Natural killer cell (primary cell): ENCODE data around the gene ETNK1. TPM values are rescaled to one million over a fixed set of nuclear protein-coding genes. Genes with fewer than 3 reads are reported as not detected.

Experiments used
- ATAC-seq, 3 donors: fragments of 150-1000 bp in 2 of 3; fragments of 200-7000 bp in 1 of 3; cut with Tn5 transposase; 1 replicate in 1 of 3; 2 replicates in 2 of 3; pipeline ENCODE4 v1.10.0; 2021; ENCODE audit warnings: mild to moderate bottlenecking in 2 of 3, moderate library complexity in 2 of 3
- DNase-seq, 2 donors: peaks; one replicate each; pipeline versions ENCODE4 v3.0.0 to v3.0.0-alpha.2; 2013 to 2021; ENCODE audit warnings: mixed read lengths in 1 of 2
- H3K27ac ChIP-seq: one replicate; pipeline ENCODE4 v1.5.1; 2013; ENCODE audit warnings: mild to moderate bottlenecking, low read length
- H3K27me3 ChIP-seq: one replicate; pipeline ENCODE4 v1.6.1; 2013; ENCODE audit warnings: low read length; ENCODE audit not compliant: control insufficient read depth, insufficient read depth
- H3K36me3 ChIP-seq: one replicate; pipeline ENCODE4 v1.6.1; 2013; ENCODE audit warnings: low read length; ENCODE audit not compliant: control insufficient read depth, insufficient read depth
- H3K4me1 ChIP-seq: one replicate; pipeline ENCODE4 v1.6.1; 2013; ENCODE audit warnings: low read length; ENCODE audit not compliant: control insufficient read depth, insufficient read depth
- H3K4me3 ChIP-seq: one replicate; pipeline ENCODE4 v1.5.1; 2013; ENCODE audit warnings: low read length
- H3K9me3 ChIP-seq: one replicate; pipeline ENCODE4 v1.6.1; 2013; ENCODE audit warnings: low read length; ENCODE audit not compliant: control insufficient read depth, insufficient read depth
- H3K27ac Mint-ChIP-seq, 2 donors: one replicate each; pipeline ENCODE4 v1.8.0; 2022; ENCODE audit warnings: mild to moderate bottlenecking in 2 of 2, mixed read lengths in 2 of 2, moderate library complexity in 1 of 2
- H3K27me3 Mint-ChIP-seq, 2 donors: one replicate each; pipeline ENCODE4 v1.8.0; 2022; ENCODE audit warnings: low read depth in 2 of 2, mixed read lengths in 2 of 2
- H3K36me3 Mint-ChIP-seq: one replicate; pipeline ENCODE4 v1.8.0; 2022; ENCODE audit warnings: mixed read lengths
- H3K4me1 Mint-ChIP-seq, 2 donors: one replicate each; pipeline ENCODE4 v1.8.0; 2022; ENCODE audit warnings: mixed read lengths in 2 of 2
- H3K4me3 Mint-ChIP-seq: one replicate; pipeline ENCODE4 v1.8.0; 2022; ENCODE audit warnings: mild to moderate bottlenecking, moderate library complexity, mixed read lengths
- H3K9me3 Mint-ChIP-seq, 2 donors: one replicate each; pipeline ENCODE4 v1.8.0; 2022; ENCODE audit warnings: mixed read lengths in 2 of 2
- WGBS: methylation state at CpG from one replicate; pipeline ENCODE4 v1.1.7; 2013; ENCODE audit warnings: missing lambda C conversion rate; ENCODE audit not compliant: insufficient coverage; 5-methylcytosine and 5-hydroxymethylcytosine counted together
- intact Hi-C: fragments of 100-400 bp; cut with micrococcal nuclease; formaldehyde crosslinking; loops from one replicate; pipeline ENCODE4 v1.14.2; 2022
- total RNA-seq, 4 donors: library from RNA; stranded (reverse); fragments of 120-200 nt in 1 of 4; gene quantifications; one replicate each; pipeline versions ENCODE4 v1.2.3 to v1.2.4, GENCODE V29; 2013 to 2022
- TF ChIP-seq, protein P1 (sequence below): fragments of 200-600 bp; IDR thresholded peaks from one replicate; pipeline ENCODE4 v1.8.0; 2022; ENCODE audit warnings: antibody characterized with exemption

The ETNK1 gene
- total RNA-seq, 3 donors from 2014 or later (not counting 1 experiment from before 2014, with no cell fraction given), result 77.6 to 101 (median 85.2) TPM

DNA sequence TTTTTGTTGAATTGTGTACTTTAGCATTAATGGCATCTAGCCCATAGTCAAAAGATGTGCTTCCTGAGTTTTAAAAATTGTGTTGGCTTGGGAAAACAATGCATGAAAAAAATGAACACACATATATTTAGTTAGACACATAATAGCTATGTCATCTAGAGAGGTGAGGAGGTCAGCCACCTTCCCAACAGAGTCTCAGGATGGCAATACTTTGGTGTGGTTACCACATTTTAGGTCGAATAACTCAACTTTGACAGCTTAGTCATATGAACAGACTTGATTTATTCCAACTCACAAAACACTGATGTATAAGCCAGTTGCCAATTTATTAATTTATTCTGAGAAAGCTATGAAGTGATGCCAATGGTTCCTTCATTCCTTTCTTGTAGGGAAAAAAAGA lies 114.0 kb downstream of the ETNK1 start:
- no peak overlapping the region for H3K4me3 Mint-ChIP-seq
- TF ChIP-seq, protein P1, sequence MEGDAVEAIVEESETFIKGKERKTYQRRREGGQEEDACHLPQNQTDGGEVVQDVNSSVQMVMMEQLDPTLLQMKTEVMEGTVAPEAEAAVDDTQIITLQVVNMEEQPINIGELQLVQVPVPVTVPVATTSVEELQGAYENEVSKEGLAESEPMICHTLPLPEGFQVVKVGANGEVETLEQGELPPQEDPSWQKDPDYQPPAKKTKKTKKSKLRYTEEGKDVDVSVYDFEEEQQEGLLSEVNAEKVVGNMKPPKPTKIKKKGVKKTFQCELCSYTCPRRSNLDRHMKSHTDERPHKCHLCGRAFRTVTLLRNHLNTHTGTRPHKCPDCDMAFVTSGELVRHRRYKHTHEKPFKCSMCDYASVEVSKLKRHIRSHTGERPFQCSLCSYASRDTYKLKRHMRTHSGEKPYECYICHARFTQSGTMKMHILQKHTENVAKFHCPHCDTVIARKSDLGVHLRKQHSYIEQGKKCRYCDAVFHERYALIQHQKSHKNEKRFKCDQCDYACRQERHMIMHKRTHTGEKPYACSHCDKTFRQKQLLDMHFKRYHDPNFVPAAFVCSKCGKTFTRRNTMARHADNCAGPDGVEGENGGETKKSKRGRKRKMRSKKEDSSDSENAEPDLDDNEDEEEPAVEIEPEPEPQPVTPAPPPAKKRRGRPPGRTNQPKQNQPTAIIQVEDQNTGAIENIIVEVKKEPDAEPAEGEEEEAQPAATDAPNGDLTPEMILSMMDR, result no peak
- H3K27ac Mint-ChIP-seq, result no peak overlapping the region
- H3K27me3 Mint-ChIP-seq, result peaks cover 0 to 4% of the 10 kb centered on the region in 2 donors
- Histone ChIP-seq H3K27ac (no peak overlapping the region), H3K4me3 (no peak overlapping the region), H3K4me1 (no peaks in the 10 kb centered on the region), H3K36me3 (no peaks in the 10 kb centered on the region), H3K27me3 (no peaks in the 10 kb centered on the region), H3K9me3 (no peaks in the 10 kb centered on the region)
- no peaks in the 10 kb centered on the region for H3K9me3 Mint-ChIP-seq
- WGBS, result 60% methylated on average over 1 of the region's 1 CpG
- intact Hi-C loops, result no loop called here
- no peaks in the 10 kb centered on the region for H3K4me1 Mint-ChIP-seq
- DNase-seq, result no peak
- no peak for ATAC-seq
- H3K36me3 Mint-ChIP-seq, result no peaks in the 10 kb centered on the region

Other genes with a start within 250 kb of the ETNK1 start
- gene C2CD5, start 80.6 kb upstream of the ETNK1 start, total RNA-seq, result 10 to 100 TPM; 31.2 to 42.8 (median 41.9) TPM